ENCODE measurements around the gene CD1C.

DNA sequence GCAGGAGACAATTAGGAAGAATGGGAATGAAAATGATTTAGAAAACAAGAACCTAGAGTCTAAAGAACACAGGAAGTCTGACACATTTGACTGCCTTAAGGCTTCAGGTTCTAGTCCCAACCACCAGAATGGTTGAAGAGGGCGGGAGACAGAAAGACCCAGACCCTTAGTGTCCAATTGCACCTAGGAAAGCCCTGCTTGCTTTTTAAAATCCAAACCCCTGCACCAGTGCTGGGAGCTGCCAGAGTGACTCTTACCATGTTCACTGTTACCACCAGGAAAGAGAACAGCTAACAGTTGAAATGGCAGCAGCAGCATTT, 41.3 kb downstream of the CD1C start:
- TF ChIP-seq, protein P1, sequence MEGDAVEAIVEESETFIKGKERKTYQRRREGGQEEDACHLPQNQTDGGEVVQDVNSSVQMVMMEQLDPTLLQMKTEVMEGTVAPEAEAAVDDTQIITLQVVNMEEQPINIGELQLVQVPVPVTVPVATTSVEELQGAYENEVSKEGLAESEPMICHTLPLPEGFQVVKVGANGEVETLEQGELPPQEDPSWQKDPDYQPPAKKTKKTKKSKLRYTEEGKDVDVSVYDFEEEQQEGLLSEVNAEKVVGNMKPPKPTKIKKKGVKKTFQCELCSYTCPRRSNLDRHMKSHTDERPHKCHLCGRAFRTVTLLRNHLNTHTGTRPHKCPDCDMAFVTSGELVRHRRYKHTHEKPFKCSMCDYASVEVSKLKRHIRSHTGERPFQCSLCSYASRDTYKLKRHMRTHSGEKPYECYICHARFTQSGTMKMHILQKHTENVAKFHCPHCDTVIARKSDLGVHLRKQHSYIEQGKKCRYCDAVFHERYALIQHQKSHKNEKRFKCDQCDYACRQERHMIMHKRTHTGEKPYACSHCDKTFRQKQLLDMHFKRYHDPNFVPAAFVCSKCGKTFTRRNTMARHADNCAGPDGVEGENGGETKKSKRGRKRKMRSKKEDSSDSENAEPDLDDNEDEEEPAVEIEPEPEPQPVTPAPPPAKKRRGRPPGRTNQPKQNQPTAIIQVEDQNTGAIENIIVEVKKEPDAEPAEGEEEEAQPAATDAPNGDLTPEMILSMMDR (IDR thresholded peaks at IDR 0.05; ENCODE audit: poor library complexity) = no peak
- no peak for TF ChIP-seq EZH2 (IDR thresholded peaks at IDR 0.05; ENCODE audit: borderline replicate concordance)

Data from hepatocyte (in vitro differentiated cells).